Caco-2 (cell line): Measurements from ENCODE around the gene TTLL4. TPM values are rescaled to one million over a fixed set of nuclear protein-coding genes. Genes with fewer than 3 reads are reported as not detected.
"Not testable (repeated sequence)": the region's sequence is repeated elsewhere in the genome, so short reads cannot be mapped to it uniquely, and the experiment has no call there.

Experiments used
- BruUV-seq: library from RNA; stranded (reverse); fragments of 400-500 nt; replicated peaks from 2 replicates; lab custom pipeline; 2021; lab: Mats Ljungman, UMichigan
- CTCF ChIA-PET: fragments of 300-600 bp; sonication (Branson Sonifier 250); formaldehyde crosslinking; loops from one replicate; lab custom pipeline; 2022; ENCODE audit warnings: antibody characterized with exemption; lab: Charles Lee
- POLR2A ChIA-PET: fragments of 300-600 bp; sonication (Branson Sonifier 250); formaldehyde crosslinking; loops from one replicate; lab custom pipeline; 2022; ENCODE audit warnings: antibody characterized with exemption; lab: Charles Lee
- DNase-seq, 2 experiments: peaks; one replicate each; pipeline versions ENCODE4 v3.0.0 to v3.0.0-alpha.2; 2020 to 2022
- H3K27me3 ChIP-seq: replicated peaks from 2 replicates; pipeline ENCODE4 v1.6.0; 2011; ENCODE audit warnings: low read length; ENCODE audit not compliant: control insufficient read depth, insufficient read depth
- H3K36me3 ChIP-seq: 2 replicates; pipeline ENCODE4 v1.5.1; 2011; ENCODE audit warnings: low read length; ENCODE audit not compliant: control insufficient read depth, insufficient read depth
- H3K4me1 ChIP-seq: fragments of 250-450 bp; sonication (Bioruptor Pico); 2 replicates; pipeline ENCODE4 v1.5.1; 2020; ENCODE audit warnings: mild to moderate bottlenecking
- H3K4me3 ChIP-seq: 2 replicates; pipeline ENCODE4 v1.5.1; 2011; ENCODE audit warnings: low read depth, mild to moderate bottlenecking, control low read depth, low read length
- H3K9me3 ChIP-seq: fragments of 250-450 bp; sonication (Bioruptor Pico); 2 replicates; pipeline ENCODE4 v1.5.1; 2020; ENCODE audit warnings: mild to moderate bottlenecking, moderate library complexity
- H3K27ac Mint-ChIP-seq: one replicate; pipeline ENCODE4 v1.8.0; 2022; ENCODE audit warnings: mixed read lengths; ENCODE audit not compliant: unreplicated experiment
- H3K27me3 Mint-ChIP-seq: one replicate; pipeline ENCODE4 v1.8.0; 2022; ENCODE audit warnings: mixed read lengths; ENCODE audit not compliant: insufficient read depth, unreplicated experiment
- H3K36me3 Mint-ChIP-seq: one replicate; pipeline ENCODE4 v1.8.0; 2022; ENCODE audit warnings: mild to moderate bottlenecking, mixed read lengths; ENCODE audit not compliant: insufficient read depth, unreplicated experiment
- H3K4me1 Mint-ChIP-seq: one replicate; pipeline ENCODE4 v1.8.0; 2022; ENCODE audit warnings: low read depth, mixed read lengths; ENCODE audit not compliant: unreplicated experiment
- H3K4me3 Mint-ChIP-seq: one replicate; pipeline ENCODE4 v1.8.0; 2022; ENCODE audit warnings: mild to moderate bottlenecking, moderate library complexity, mixed read lengths; ENCODE audit not compliant: unreplicated experiment
- H3K9me3 Mint-ChIP-seq: one replicate; pipeline ENCODE4 v1.8.0; 2022; ENCODE audit warnings: mixed read lengths; ENCODE audit not compliant: unreplicated experiment
- CTCF ChIP-seq, 2 experiments: fragments of 200-600 bp in 1 of 2; IDR thresholded peaks; 1 replicate in 1 of 2; 2 replicates in 1 of 2; pipeline versions ENCODE4 v1.5.1 to v1.8.0; 2011 to 2022; ENCODE audit warnings: antibody characterized with exemption in 1 of 2, control low read depth in 1 of 2, inconsistent platforms in 1 of 2, low read depth in 1 of 2, low read length in 1 of 2, mild to moderate bottlenecking in 1 of 2, moderate library complexity in 1 of 2; ENCODE audit not compliant: insufficient read depth in 1 of 2, severe bottlenecking in 1 of 2, unreplicated experiment in 1 of 2
- intact Hi-C: fragments of 100-400 bp; cut with micrococcal nuclease; formaldehyde crosslinking; loops from one replicate; pipeline ENCODE4 v1.10.0; 2022; ENCODE audit not compliant: unreplicated experiment
- total RNA-seq: library from RNA; stranded (reverse); gene quantifications from 2 replicates; pipeline ENCODE4 v1.2.3, GENCODE V29; 2022

TTLL4 gene
- total RNA-seq, 1 experiment from 2014 or later: 86.6 TPM

GRCh38 chr2:218755567-218756404, 45.2 kb downstream of the TTLL4 start:
- no peaks in the 10 kb centered on the region for H3K27me3 Mint-ChIP-seq
- peaks cover 58% of the 10 kb centered on the region for H3K36me3 Mint-ChIP-seq
- Histone ChIP-seq H3K36me3 (no peaks in the 10 kb centered on the region), H3K4me3 (no peak overlapping the region), H3K4me1 (no peaks in the 10 kb centered on the region), H3K9me3 (no peaks in the 10 kb centered on the region), H3K27me3 (no peaks in the 10 kb centered on the region)
- TF ChIP-seq CTCF (IDR thresholded peaks at IDR 0.05; ENCODE audit: insufficient read depth in 1 of 2, low read depth in 1 of 2, low read length in 1 of 2, severe bottlenecking in 1 of 2, unreplicated experiment in 1 of 2): no peak
- H3K4me3 Mint-ChIP-seq: no peak overlapping the region
- no peaks in the 10 kb centered on the region for H3K9me3 Mint-ChIP-seq
- no TSS peak for BruUV-seq
- DNase-seq: no peak
- H3K27ac Mint-ChIP-seq: no peak overlapping the region
- ChIA-PET CTCF (no interaction called here), POLR2A (no interaction called here)
- H3K4me1 Mint-ChIP-seq: no peaks in the 10 kb centered on the region
- intact Hi-C loops: no loop called here

- intact Hi-C loops: loop anchor here (1.0 kb wide), 1 partner anchor 91 kb away; no protein-coding TSS in a partner anchor
- no peaks in the 10 kb centered on the region for H3K9me3 ChIP-seq
- H3K9me3 Mint-ChIP-seq: no peaks in the 10 kb centered on the region
- H3K27ac Mint-ChIP-seq: no peak overlapping the region
- no peak for TF ChIP-seq CTCF (IDR thresholded peaks at IDR 0.05; ENCODE audit: insufficient read depth in 1 of 2, low read depth in 1 of 2, low read length in 1 of 2, severe bottlenecking in 1 of 2, unreplicated experiment in 1 of 2)
- POLR2A ChIA-PET: no interaction called here
- H3K4me3 Mint-ChIP-seq: no peak overlapping the region
- peaks cover 50% of the 10 kb centered on the region for H3K36me3 Mint-ChIP-seq
- H3K4me3 ChIP-seq: no peak overlapping the region
- DNase-seq: no peak
- no peaks in the 10 kb centered on the region for H3K27me3 ChIP-seq
- H3K36me3 ChIP-seq: no peaks in the 10 kb centered on the region
- no TSS peak for BruUV-seq
- no peaks in the 10 kb centered on the region for H3K4me1 ChIP-seq
- no peaks in the 10 kb centered on the region for H3K4me1 Mint-ChIP-seq
- CTCF ChIA-PET: interaction anchor here (0.7 to 1.7 kb wide), 2 partner anchors 25 to 91 kb away, joined by 3 to 11 read pairs; partner anchors contain the start of gene CYP27A1
- no peaks in the 10 kb centered on the region for H3K27me3 Mint-ChIP-seq
These were observed 46.2 kb downstream of the TTLL4 start for GRCh38 chr2:218756599-218757377.

GRCh38 chr2:218761795-218762194, 51.2 kb downstream of the TTLL4 start:
- H3K27me3 ChIP-seq: no peaks in the 10 kb centered on the region
- H3K9me3 Mint-ChIP-seq: no peaks in the 10 kb centered on the region
- H3K27me3 Mint-ChIP-seq: no peaks in the 10 kb centered on the region
- ChIA-PET CTCF (no interaction called here), POLR2A (no interaction called here)
- H3K4me3 ChIP-seq: no peak overlapping the region
- no TSS peak for BruUV-seq
- no peaks in the 10 kb centered on the region for H3K4me1 Mint-ChIP-seq
- DNase-seq: no peak
- no peaks in the 10 kb centered on the region for H3K36me3 ChIP-seq
- no peak overlapping the region for H3K4me3 Mint-ChIP-seq
- peaks cover 21% of the 10 kb centered on the region for H3K36me3 Mint-ChIP-seq
- H3K9me3 ChIP-seq: no peaks in the 10 kb centered on the region
- H3K4me1 ChIP-seq: no peaks in the 10 kb centered on the region
- H3K27ac Mint-ChIP-seq: no peak overlapping the region
- intact Hi-C loops: no loop called here
- TF ChIP-seq CTCF (IDR thresholded peaks at IDR 0.05; ENCODE audit: insufficient read depth in 1 of 2, low read depth in 1 of 2, low read length in 1 of 2, severe bottlenecking in 1 of 2, unreplicated experiment in 1 of 2): no peak

- H3K36me3 ChIP-seq, H3K4me1 ChIP-seq, POLR2A ChIA-PET, H3K4me3 Mint-ChIP-seq, H3K27me3 Mint-ChIP-seq, H3K27me3 ChIP-seq, DNase-seq, H3K4me3 ChIP-seq, H3K36me3 Mint-ChIP-seq, H3K4me1 Mint-ChIP-seq, BruUV-seq, H3K27ac Mint-ChIP-seq: not testable (repeated sequence)
- CTCF ChIA-PET: interaction anchor here (1.4 kb wide), 1 partner anchor 75 kb away, joined by 4 read pairs; no protein-coding TSS in a partner anchor
- H3K9me3 ChIP-seq: peaks cover 12% of the 10 kb centered on the region
- peaks cover 30% of the 10 kb centered on the region for H3K9me3 Mint-ChIP-seq
- intact Hi-C loops: loop anchor here (1.0 kb wide), 1 partner anchor 75 kb away; no protein-coding TSS in a partner anchor
These were observed 62.1 kb downstream of the TTLL4 start for GRCh38 chr2:218772759-218773158.
